Ramos (cell line): Measurements from ENCODE around the gene CRADD.

Source experiments
- in situ Hi-C: fragments of 300-500 bp; cut with MboI; formaldehyde crosslinking; loops from one replicate; pipeline ENCODE4 v1.14.3; 2022; ENCODE audit warnings: low sequenced_read_pairs; ENCODE audit not compliant: unreplicated experiment

CRADD gene

GRCh38 chr12:93669452-93669851 lies 7.7 kb upstream of the CRADD start:
- in situ Hi-C loops: no loop called here

- in situ Hi-C loops: no loop called here
Observed at GRCh38 chr12:93670104-93670503, 7.1 kb upstream of the CRADD start.

- in situ Hi-C loops: no loop called here
Observed at GRCh38 chr12:93671044-93671443, 6.1 kb upstream of the CRADD start.

- in situ Hi-C loops: no loop called here
Observed at GRCh38 chr12:93673084-93673483, 4.1 kb upstream of the CRADD start.

GRCh38 chr12:93674386-93674785 lies 2.8 kb upstream of the CRADD start:
- in situ Hi-C loops: no loop called here

- in situ Hi-C loops: no loop called here
Observed at GRCh38 chr12:93676408-93677194, 574 bp upstream of the CRADD start.

- in situ Hi-C loops: no loop called here
Observed at GRCh38 chr12:93678779-93679178, 1.6 kb downstream of the CRADD start.

- in situ Hi-C loops: no loop called here
Observed at GRCh38 chr12:93679308-93679925, 2.2 kb downstream of the CRADD start.

- in situ Hi-C loops: no loop called here
Observed at GRCh38 chr12:93680006-93680405, 2.8 kb downstream of the CRADD start.

- in situ Hi-C loops: no loop called here
Observed at GRCh38 chr12:93682846-93683261, 5.7 kb downstream of the CRADD start.

GRCh38 chr12:93683410-93683809 lies 6.2 kb downstream of the CRADD start:
- in situ Hi-C loops: no loop called here

GRCh38 chr12:93684716-93685115 lies 7.5 kb downstream of the CRADD start:
- in situ Hi-C loops: no loop called here

GRCh38 chr12:93686572-93687356 lies 9.6 kb downstream of the CRADD start:
- in situ Hi-C loops: no loop called here

GRCh38 chr12:93689076-93689834 lies 12.1 kb downstream of the CRADD start:
- in situ Hi-C loops: no loop called here

- in situ Hi-C loops: no loop called here
Observed at GRCh38 chr12:93696462-93696861, 19.3 kb downstream of the CRADD start.

GRCh38 chr12:93698307-93699092 lies 21.3 kb downstream of the CRADD start:
- in situ Hi-C loops: no loop called here

- in situ Hi-C loops: no loop called here
Observed at GRCh38 chr12:93699271-93700145, 22.3 kb downstream of the CRADD start.

GRCh38 chr12:93702707-93703315 lies 25.6 kb downstream of the CRADD start:
- in situ Hi-C loops: no loop called here
